Cortex of kidney (tissue), 1 donor: Measurements from ENCODE around the gene ANGPT4.
"Not testable (repeated sequence)": the region's sequence is repeated elsewhere in the genome, so short reads cannot be mapped to it uniquely, and the experiment has no call there.

Experiments used
- DNase-seq: peaks from one replicate; lab custom pipeline; 2025; lab: John Stamatoyannopoulos, UW

ANGPT4 gene

DNA sequence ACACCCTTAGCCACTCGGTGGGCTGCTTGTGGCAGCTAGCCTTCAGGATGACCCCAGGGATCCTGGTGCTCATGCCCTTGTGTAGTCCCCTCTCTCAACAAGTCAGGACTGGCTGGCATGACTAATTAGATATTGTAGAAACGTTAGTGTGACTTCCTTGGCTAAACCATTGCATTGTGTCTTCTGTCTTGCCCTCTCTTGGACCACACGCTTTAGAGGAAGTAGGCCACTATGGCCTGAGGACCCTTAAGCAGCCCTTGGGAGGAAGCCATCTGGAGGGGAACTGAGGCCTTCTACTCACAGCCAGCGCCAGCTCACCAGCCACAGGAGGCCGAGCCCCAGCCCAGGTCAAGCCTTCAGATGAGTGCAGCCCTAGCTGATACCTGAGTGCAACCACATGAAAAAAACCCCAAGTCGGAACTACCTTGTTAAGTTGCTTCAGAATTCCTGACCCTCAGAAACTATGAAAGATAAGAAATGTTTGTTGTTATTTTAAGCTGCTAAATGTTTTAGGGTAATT lies 10.1 kb downstream of the ANGPT4 start:
- DNase-seq = no peak

DNA sequence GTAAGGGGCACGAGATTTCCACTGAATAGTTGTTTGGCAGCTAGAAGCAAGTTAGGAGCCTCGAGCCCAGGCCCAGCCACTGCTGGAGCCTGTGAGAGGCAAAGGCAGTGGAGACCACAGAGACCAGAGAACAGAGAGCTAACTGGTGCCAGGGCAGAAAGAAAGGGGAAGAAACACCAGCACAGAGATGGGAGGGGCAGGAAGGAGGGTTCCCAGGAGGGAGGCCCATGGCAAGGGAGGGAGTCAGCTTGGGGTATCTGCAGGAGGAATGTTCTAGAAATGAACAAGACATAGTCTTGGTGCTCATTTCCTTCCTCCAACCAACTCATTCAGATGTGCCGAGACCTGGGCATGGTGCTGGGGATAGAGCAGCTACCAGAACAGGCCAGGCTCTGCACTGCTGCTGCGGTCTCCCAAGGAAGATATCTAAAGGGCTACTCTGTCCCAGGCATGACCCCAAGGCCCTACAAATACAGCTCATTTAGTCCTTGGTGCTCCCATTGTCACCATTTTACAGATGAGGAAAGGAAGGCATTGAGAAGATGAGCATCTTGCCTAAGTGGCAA lies 10.7 kb downstream of the ANGPT4 start:
- no peak for DNase-seq

DNA sequence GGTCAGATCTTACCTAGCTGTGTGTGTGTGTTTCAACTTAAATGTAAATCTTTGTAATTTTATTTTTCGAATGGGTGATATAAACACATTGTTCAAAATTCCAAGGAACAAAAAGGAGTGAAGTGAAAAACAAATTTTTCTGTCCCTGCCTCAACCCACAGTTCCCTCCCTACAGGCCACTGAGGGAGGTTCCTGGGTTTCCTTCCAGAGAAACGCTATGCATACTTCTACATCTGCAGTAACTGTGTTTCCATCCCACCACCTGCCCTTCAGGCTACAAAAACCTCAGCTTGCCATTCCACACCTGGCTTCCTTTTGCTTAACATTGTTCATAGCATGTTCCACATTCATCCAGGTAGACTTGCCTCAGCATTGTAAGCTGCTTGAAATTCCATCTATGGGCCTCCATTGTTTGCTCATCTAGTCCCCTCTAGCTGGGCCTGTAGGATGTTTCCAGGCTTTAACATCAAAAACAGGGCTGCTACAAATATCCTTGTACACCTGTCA lies 12.0 kb downstream of the ANGPT4 start:
- DNase-seq = no peak

DNA sequence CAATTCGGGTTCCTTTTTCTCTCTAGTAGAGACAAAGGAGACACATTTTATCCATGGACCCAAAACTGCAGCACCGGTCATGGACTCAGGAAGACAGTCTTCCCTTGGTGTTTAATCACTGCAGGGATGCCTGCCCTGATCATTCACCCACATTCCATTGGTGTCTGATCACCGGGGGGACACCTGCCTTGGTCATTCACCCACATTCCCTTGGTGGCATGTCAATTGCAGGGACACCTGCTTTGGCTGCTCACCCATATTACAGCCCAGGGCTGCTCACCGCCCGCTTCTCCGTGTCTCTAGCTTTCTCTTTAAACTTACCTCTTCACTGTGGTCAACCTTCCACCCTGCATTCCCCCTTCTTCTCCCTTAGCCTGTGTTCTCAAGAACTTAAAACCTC lies 18.7 kb downstream of the ANGPT4 start:
- DNase-seq = not testable (repeated sequence)

DNA sequence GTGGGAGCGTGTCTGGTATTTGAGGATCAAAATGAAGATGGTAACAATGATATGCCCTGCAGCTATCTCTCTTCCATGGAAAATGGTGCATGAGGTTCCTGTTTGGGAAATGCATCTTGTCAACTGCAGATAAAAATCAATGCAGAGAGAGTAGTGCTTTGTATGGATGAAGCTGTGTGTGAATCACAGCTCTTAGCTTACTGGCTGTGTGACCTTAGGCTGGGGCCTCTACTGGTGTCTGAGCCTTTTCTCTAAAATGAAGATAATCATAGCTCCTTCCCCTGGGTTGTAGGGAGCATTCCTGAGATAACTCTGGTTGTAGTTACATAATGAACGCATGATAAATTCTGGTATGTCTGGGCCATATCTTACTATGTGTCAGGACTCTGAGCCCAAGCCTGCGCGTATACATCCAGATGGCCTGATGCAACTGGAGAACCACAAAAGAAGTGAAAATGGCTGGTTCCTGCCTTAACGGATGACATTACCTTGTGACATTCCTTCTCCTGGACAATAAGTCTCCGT lies 19.6 kb downstream of the ANGPT4 start:
- no peak for DNase-seq

DNA sequence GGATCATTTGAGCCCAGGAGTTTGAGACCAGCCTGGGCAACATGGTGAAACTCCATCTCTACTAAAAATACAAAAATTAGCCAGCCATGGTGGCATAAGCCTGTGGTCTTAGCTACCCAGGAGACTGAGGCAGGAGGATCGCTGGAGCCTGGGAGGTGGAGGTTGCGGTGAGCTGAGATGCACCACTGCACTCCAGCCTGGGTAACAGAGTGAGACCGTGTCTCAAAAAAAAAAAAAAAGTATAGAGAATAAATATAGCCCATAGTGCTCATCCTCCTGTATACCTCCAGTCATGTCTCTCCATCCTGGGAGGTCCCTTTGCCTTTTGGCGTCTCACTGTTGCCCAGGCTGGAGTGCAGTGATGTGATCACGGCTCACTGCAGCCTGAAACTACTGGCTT lies 23.8 kb downstream of the ANGPT4 start:
- DNase-seq = not testable (repeated sequence)

DNA sequence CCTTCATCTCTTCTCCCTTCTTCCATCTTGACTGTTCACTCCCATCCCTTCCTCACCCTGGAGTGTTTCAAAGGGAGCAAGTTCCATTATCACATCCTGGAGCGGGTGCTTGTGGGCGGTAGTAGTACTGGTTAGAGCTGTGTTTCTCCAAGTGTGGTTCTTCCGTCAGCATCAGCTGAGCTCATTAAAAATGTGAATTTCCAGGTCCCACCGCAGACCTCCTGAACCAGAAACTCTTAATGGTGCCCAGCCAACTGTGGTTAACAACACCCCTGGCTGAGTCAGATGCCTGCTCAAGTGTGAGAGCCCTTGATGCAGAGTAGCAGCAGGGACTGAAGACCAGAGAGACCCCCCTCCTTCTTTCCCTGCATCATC lies 24.4 kb downstream of the ANGPT4 start:
- DNase-seq = no peak

DNA sequence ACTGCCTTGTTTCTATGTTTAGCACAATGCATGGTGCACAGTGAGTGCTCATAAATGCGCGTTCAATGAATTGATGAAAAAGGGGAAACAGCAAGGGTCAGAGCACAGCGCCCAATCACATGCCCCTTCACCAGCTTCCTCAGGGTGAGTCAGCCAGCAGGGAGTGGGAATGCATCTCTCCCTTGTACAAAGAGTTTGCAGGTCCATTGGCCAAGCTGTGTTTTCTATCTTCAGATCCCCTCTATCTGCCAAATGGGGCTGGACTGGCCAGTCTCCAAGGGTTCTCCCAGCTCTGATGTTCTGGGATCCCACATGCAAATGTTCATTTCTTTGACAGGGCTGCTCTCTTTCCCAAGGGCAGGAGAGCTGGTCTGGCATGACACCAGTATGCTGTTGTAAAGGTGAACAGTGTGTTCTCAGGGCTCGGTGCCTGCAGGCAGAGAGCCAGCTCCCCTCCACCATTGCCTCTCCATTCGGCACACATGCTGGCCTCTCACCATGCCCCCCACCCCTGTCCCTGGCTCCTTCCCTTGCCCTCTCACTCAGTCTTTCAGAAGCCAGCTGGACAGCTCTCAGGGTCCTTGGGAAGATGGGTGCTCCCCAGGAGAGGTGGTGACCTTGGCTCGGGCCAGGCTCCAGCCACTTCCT lies 25.0 kb downstream of the ANGPT4 start:
- no peak for DNase-seq

DNA sequence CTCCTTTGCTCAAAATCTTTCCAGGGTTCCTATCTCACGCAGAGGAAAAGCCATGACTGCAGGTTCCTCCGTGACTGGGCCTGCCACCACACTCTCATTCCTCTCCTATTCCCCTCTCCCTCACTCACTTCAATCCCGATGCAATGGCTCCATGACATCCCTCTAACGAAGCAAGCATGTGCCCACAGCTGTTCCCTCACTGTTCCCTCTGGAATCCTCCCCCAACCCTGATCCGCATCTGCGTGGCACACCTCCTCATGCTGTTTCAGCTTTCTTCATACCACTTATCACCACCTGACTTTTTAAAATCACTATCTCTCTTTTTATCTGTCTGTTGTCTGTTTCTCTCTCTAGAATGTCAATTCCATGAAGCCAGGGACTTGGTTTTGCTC lies 25.5 kb downstream of the ANGPT4 start:
- DNase-seq = no peak

DNA sequence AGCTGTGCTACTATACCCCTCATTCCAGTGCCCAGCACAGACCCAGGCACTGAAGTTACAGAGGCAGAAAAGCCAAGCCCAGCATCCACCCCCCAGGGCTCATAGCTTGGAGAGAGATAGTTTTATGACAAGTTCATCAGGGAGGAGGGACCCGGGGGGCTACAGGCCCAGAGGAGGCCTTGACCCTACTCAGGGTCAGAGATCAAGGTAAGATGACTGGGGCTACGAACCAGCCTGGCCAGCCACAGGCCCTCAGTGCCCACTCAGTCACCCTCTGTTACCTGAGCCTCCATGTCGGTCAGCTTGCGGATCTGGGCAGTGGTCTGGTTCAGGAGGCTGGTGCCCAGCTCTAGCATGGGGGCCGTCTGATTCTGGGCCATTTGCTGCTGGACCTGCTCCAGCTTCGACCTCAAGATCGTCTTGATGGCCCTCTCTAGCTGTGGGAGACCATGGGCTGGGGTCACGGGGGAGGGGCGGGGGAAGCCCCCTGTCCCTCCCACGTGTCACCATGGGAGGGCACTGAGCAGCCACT lies 26.1 kb downstream of the ANGPT4 start:
- DNase-seq = no peak

DNA sequence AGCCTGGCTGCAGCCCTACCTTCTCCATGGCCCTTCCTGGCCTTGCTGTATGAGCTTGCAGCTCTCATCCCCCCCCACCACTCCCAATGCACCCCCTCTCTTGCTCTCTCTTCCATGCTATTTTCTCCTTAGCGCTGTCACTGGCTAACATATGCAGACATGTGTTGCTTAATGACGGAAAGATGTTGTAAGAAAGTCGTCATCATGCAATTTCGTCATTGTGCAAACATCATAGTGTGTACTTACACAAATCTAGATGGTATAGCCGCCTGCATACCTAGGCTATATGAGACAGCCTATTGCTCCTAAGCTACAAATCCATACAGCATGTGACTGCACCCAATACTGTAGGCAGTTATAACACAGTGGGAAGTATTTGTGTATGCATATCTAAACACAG lies 27.0 kb downstream of the ANGPT4 start:
- DNase-seq = no peak

DNA sequence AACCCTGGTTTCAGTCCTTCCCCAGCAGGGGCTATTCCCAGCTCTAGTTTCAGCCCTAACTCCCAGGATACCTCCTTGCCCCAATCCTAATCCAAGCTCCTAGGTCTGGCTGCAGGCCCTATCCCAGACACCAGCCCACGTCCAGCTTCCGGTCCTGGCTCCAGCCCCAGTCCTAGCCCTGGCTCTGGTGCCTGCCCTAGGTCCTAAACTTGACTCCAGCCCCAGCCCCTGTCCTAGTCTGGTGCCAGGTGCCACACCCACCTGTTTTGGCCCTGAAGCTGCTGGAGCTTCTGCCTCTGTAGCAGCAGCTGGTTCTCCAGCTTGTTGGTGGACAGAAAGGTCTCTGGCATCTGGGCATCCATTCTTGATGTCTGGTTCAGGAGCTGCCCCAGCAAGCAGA lies 28.1 kb downstream of the ANGPT4 start:
- DNase-seq = no peak

DNA sequence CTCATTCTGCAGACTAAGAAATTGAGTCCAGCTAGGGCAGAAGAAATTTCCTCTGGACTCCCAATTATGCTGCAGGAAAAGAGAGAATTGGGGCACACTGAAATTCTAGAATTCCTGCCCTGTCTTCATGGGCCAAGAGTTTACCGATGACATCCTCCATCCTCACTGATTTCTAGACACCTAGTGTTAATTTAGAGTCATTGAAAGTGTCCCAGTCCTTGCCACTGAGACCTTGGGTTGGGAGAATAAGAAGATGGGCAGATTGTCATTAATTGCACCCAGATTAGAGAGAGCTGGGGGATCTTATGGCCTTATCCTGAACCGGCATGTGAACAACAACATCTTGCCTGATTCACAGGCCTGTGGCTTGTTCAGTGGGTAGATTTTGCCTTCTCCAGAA lies 29.0 kb downstream of the ANGPT4 start:
- DNase-seq = no peak

DNA sequence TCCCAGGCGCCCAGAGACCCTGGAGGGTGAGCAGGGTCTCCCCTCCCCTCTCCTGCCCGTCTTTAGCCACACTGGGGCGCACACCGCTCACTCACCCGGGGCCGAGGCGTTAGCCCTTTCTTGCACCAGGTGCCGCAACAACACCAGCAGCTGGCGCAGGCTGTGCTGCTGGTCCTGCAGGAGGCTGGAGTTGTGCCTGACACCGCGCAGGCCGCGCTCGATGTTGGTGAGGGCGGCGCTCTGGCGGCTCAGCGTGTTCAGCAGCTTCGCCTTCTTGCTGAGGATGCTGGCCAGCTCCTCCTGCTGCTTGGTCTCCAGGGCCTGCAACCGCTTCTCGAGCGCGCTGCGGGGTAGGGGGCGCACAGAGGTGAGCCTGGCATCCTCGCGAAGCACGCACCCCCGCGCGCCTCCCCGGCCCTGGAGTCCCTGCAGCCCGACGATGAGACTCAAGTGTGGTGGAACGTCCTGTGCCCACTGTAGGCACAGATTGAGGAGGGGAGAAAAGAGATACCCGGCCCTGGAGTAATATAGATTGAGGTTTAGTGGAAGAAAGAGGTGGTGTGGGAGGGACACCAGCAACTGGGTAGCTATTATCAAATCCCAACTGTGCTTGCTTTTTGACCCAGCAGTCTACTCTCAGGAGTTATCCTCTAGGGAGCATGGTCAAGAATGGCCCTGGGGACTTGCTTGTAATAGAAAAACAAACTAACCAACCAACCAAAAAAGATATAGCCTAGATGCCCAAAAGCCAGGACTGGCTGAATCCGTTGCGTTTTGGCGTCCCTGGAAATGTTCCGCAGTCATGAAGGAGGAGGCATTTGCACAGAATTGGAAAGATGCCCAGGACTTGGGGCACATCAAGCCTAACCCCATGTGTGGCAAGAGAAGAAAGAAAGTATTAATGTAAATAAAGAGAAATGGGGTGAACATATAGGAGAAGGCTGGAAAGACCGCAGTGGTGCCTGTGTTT lies 30.9 kb downstream of the ANGPT4 start:
- no peak for DNase-seq

DNA sequence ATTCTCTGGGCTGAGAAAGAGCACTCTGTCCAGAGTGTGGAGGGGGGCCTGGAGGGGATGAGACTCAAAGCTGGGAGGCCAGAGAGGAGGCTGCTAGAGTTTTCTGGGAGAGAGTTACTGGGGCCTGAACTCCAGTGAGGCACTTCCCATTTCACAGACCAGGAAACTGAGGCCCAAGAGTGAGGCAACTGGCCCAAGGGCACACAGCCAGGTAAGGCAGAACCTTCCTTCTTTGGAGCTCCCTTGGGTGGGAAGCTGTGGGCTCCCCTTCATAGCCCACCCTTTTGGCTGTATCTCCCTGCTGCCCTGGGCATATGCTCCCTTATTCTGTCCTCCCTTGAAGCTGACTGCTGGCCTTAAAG lies 34.4 kb downstream of the ANGPT4 start:
- DNase-seq = no peak

DNA sequence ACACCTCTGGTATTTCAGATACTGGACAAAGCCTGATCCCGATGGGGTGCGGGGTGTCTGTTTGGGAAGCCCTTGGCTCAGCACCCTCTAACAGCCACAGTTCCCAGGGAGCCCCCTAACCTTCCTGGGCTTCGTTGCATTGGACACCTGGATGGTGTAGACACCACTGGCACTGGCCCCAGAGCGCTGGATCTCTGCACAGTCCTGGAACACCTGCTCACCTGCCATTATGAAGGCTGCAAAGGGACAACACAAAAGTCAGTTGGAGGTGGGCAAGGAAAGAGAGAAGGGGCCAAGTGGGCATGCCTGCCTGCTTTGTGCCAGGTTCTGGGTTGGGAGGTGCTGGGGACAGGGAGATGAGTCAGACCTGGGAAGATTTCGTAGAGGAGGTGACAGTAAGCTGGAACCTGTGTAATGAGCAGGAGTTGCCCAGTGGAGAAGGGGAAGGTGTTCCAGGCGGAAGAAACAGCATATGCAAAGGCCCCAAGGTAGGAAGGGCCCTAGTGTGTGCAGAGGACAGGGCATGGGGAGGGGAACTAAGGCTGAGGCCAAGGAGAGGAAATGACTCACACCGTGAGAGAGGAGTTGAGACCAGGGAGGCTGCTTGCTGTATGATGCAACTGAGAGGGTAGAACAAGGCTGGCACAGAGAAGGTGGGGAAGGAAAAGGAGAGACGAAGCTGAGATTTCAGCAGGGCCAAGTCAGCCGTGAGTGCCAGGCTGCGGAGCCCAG lies 34.9 kb downstream of the ANGPT4 start:
- no peak for DNase-seq

DNA sequence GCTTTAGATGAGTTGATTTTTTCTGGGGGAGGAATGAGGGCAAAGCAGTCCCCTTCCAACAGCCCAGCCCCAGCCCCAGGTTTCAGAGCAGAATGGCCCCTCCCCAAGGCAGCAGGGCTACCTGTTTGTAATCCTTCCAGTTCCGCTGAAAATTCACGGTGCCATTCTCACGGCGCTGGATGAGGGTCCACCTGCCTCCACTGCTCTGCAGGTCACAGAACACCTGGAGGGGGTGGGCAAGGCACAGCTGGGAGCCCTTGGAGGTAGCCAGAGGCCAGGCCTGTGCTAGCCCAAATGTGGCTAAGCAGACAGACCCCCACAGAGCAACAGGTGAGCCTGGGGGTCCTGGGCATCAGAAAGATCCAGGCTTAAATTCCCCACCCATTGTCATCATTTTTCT lies 36.5 kb downstream of the ANGPT4 start:
- DNase-seq = no peak

DNA sequence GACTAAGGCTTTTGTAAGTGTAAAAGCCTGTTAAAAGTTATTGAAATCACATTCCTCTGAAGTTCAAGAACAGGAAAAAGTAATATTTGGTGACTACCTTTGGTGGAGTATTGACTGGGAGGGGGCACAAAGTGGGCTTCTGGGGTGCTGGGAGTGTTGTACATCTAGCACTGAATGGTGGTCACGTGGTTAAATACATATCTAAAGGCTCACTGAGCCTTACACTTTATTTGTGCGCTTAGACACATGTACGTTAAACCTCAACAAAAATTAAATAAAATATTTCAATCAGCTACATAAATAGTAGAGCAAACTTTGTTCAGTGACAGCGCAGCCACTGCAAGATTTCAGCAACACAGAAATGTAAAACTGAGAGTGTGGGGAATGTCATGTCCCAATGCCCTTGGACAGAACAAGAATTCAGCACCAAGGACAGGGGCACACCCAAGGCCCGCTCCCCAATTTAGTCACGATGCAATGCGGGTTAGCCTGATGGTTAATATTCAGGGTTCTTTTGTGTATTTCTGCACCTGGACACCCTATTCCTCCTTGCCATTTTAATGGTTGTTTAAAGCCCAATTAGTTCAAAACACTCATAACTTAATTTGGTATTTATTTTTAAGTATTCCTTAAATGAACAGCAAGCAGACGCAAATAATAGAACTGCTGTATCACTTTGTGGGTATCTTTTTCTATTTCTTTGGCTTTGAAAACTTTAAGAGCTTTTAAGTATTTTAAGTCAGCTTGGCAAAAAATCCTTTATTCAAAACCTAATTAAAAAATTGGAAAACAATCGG lies 37.4 kb downstream of the ANGPT4 start:
- no peak for DNase-seq

DNA sequence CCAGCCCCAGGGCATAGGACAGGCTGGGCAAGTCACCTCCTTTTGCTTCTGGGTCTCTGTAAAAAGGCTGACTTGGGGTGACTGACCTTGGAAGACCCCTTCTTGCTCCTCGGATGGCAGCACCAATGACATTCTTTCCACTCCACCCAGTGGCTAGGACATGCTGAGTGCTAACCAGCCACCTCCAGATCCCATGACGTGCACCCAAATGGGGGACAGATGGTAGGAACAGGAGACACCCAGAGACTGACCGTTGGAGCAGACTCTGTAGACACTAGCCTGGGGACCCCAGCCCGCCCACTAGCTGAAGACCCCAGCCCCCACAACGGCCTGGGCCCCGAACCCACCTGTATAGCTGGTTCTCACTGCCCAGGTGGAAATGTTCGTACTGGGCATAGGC lies 38.3 kb downstream of the ANGPT4 start:
- DNase-seq = no peak

DNA sequence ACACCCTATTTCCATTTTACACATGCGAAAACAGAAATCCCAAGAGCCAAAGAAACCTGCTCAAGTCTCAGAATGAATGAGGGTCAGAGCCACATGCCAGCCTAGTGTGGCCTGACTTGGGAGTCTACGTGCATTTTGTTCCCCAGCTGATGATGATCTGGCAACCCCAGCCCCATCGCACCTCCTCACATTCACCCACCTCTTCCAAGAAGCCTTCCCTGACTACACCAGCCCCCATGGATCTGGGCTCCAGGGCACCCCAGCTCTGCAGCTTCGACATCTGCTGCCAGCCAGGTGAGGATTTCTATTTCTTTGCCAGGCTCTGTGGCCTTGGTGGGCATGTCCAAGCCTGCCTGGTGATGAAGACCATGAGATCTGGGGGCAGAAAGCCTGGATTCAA lies 41.0 kb downstream of the ANGPT4 start:
- no peak for DNase-seq
